DOHH2 (cell line): ENCODE measurements around the gene CCDC61.

Experiments
- EZH2phosphoT487 ChIP-seq: fragments of 200-600 bp; sonication (generic); IDR thresholded peaks from 2 replicates; pipeline ENCODE4 v1.6.1; 2017; ENCODE audit warnings: borderline replicate concordance, mild to moderate bottlenecking, antibody characterized with exemption, low read length, moderate library complexity, mixed read lengths
- TF ChIP-seq, protein P1 (sequence below): fragments of 200-600 bp; sonication (generic); IDR thresholded peaks from one replicate; pipeline ENCODE4 v1.5.1; 2014; ENCODE audit warnings: antibody characterized with exemption, mild to moderate bottlenecking, low read depth, low read length; ENCODE audit not compliant: poor library complexity, severe bottlenecking

DNA sequence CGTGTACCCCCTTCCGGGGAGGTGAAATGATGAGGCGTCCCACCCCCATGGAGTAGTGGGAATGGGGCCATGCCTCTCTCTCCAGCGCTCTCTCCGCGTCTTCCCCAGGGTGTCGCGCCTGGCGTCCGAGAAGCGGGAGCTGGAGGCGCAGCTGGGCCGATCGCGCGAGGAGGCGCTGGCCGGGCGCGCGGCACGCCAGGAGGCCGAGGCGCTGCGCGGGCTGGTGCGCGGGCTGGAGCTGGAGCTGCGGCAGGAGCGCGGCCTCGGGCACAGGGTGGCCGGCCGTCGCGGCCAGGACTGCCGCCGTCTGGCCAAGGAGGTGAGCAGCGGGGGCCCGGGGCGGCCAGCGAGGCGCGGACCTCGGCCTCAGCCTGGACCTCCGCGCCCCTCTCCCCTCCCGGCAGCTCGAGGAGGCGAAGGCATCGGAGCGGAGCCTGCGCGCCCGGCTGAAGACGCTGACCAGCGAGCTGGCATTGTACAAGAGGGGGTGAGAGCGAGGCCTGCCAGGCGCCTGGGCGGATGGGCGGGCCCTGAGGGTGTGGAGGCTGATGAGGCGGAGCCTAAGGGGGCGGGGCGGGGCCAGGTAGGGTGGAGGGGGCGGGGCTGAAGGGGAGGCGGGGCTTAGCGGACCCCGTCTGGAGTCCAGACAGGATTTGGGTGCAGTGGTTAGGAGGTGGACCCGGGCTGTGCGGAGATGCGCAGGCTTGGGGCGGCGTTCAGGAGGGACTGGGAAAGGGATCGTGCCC, 19.8 kb downstream of the CCDC61 start:
- TF ChIP-seq, protein P1, sequence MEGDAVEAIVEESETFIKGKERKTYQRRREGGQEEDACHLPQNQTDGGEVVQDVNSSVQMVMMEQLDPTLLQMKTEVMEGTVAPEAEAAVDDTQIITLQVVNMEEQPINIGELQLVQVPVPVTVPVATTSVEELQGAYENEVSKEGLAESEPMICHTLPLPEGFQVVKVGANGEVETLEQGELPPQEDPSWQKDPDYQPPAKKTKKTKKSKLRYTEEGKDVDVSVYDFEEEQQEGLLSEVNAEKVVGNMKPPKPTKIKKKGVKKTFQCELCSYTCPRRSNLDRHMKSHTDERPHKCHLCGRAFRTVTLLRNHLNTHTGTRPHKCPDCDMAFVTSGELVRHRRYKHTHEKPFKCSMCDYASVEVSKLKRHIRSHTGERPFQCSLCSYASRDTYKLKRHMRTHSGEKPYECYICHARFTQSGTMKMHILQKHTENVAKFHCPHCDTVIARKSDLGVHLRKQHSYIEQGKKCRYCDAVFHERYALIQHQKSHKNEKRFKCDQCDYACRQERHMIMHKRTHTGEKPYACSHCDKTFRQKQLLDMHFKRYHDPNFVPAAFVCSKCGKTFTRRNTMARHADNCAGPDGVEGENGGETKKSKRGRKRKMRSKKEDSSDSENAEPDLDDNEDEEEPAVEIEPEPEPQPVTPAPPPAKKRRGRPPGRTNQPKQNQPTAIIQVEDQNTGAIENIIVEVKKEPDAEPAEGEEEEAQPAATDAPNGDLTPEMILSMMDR: no peak
- TF ChIP-seq EZH2phosphoT487: no peak
